ENCODE data around the gene MTERF2.

DNA sequence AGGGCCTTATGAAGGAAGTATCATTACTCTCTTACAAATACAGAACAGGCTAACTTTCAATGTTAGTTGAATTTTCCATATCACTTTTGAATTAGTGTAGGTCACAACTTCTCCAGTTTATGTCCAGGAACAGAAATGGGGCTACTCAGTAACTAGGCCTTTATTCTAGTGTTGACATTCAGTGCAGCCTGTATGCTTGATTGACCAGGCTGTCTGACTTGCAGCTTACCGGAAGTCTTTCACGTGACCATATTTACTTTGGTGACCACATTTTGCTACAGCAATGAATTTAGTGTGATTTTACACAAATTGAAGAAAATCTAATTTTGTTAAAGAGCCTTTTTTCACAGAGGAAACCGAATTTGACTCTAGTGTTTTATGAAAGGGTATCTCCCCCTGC is 12.4 kb downstream of the MTERF2 start:
- TF ChIP-seq, protein P1, sequence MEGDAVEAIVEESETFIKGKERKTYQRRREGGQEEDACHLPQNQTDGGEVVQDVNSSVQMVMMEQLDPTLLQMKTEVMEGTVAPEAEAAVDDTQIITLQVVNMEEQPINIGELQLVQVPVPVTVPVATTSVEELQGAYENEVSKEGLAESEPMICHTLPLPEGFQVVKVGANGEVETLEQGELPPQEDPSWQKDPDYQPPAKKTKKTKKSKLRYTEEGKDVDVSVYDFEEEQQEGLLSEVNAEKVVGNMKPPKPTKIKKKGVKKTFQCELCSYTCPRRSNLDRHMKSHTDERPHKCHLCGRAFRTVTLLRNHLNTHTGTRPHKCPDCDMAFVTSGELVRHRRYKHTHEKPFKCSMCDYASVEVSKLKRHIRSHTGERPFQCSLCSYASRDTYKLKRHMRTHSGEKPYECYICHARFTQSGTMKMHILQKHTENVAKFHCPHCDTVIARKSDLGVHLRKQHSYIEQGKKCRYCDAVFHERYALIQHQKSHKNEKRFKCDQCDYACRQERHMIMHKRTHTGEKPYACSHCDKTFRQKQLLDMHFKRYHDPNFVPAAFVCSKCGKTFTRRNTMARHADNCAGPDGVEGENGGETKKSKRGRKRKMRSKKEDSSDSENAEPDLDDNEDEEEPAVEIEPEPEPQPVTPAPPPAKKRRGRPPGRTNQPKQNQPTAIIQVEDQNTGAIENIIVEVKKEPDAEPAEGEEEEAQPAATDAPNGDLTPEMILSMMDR (IDR thresholded peaks at IDR 0.05), result no peak
- no peak for TF ChIP-seq POLR2A (IDR thresholded peaks at IDR 0.05)
